ENCODE measurements around the gene NRP2. TPM values are rescaled to one million over a fixed set of nuclear protein-coding genes. Genes with fewer than 3 reads are reported as not detected.

NRP2 gene
- total RNA-seq, 1 donor from 2014 or later = 137 TPM

- DNase-seq (ENCODE audit: low read depth in 2 of 2) = peak in 1 of 2 donors; percentile 20
Observed at GRCh38 chr2:205730191-205730590, 47.9 kb downstream of the NRP2 start.

- no peak for DNase-seq (ENCODE audit: low read depth in 2 of 2)
Observed at GRCh38 chr2:205730701-205731582, 48.6 kb downstream of the NRP2 start.

- no peak for DNase-seq (ENCODE audit: low read depth in 2 of 2)
Observed at GRCh38 chr2:205731583-205731981, 49.3 kb downstream of the NRP2 start.

- no peak for DNase-seq (ENCODE audit: low read depth in 2 of 2)
Observed at GRCh38 chr2:205732314-205732713, 50.0 kb downstream of the NRP2 start.

- DNase-seq (ENCODE audit: low read depth in 2 of 2) = no peak
Observed at GRCh38 chr2:205733082-205733481, 50.8 kb downstream of the NRP2 start.

GRCh38 chr2:205733648-205734047, 51.3 kb downstream of the NRP2 start:
- DNase-seq (ENCODE audit: low read depth in 2 of 2) = no peak

GRCh38 chr2:205734436-205735037, 52.2 kb downstream of the NRP2 start:
- peak; percentile 76 to 78 for DNase-seq (ENCODE audit: low read depth in 2 of 2)

GRCh38 chr2:205738117-205738968, 56.0 kb downstream of the NRP2 start:
- no peak for DNase-seq (ENCODE audit: low read depth in 2 of 2)

- DNase-seq (ENCODE audit: low read depth in 2 of 2) = no peak
Observed at GRCh38 chr2:205739620-205740019, 57.3 kb downstream of the NRP2 start.

GRCh38 chr2:205740381-205740780, 58.1 kb downstream of the NRP2 start:
- no peak for DNase-seq (ENCODE audit: low read depth in 2 of 2)

GRCh38 chr2:205741256-205741978, 59.1 kb downstream of the NRP2 start:
- DNase-seq (ENCODE audit: low read depth in 2 of 2) = no peak

- no peak for DNase-seq (ENCODE audit: low read depth in 2 of 2)
Observed at GRCh38 chr2:205743137-205743536, 60.8 kb downstream of the NRP2 start.

- DNase-seq (ENCODE audit: low read depth in 2 of 2) = no peak
Observed at GRCh38 chr2:205744074-205744591, 61.8 kb downstream of the NRP2 start.

GRCh38 chr2:205745661-205746419, 63.5 kb downstream of the NRP2 start:
- no peak for DNase-seq (ENCODE audit: low read depth in 2 of 2)

- no peak for DNase-seq (ENCODE audit: low read depth in 2 of 2)
Observed at GRCh38 chr2:205746420-205746785, 64.1 kb downstream of the NRP2 start.

GRCh38 chr2:205747829-205748386, 65.6 kb downstream of the NRP2 start:
- DNase-seq (ENCODE audit: low read depth in 2 of 2) = no peak

GRCh38 chr2:205748639-205749038, 66.3 kb downstream of the NRP2 start:
- DNase-seq (ENCODE audit: low read depth in 2 of 2) = no peak

- DNase-seq (ENCODE audit: low read depth in 2 of 2) = no peak
Observed at GRCh38 chr2:205749078-205749477, 66.8 kb downstream of the NRP2 start.

- no peak for DNase-seq (ENCODE audit: low read depth in 2 of 2)
Observed at GRCh38 chr2:205750797-205751196, 68.5 kb downstream of the NRP2 start.

GRCh38 chr2:205751569-205752031, 69.3 kb downstream of the NRP2 start:
- DNase-seq (ENCODE audit: low read depth in 2 of 2) = no peak
